Neural cell (in vitro differentiated cells): Measurements from ENCODE around the gene TMEM269. TPM values are rescaled to one million over a fixed set of nuclear protein-coding genes. Genes with fewer than 3 reads are reported as not detected.
A peak's percentile ranks its signal among the peaks of the same experiment; 100 is the strongest.

ENCODE experiments used
- H2AFZ ChIP-seq: fragments of 200-600, 300-800 bp; sonication (generic), shearing (Covaris generic); 2 replicates; pipeline ENCODE4 v1.6.0; 2014; ENCODE audit warnings: low read depth, mild to moderate bottlenecking, antibody characterized with exemption, low read length, moderate library complexity
- H3F3A ChIP-seq: fragments of 200-600 bp; shearing (Covaris generic); 2 replicates; pipeline ENCODE4 v1.6.1; 2016; ENCODE audit warnings: mild to moderate bottlenecking, moderate library complexity, mixed read lengths, antibody characterized with exemption, low read length; ENCODE audit not compliant: insufficient read depth, poor library complexity, severe bottlenecking
- H3K27ac ChIP-seq: fragments of 200-600, 300-800 bp; sonication (generic), shearing (Covaris generic); 2 replicates; pipeline ENCODE4 v1.5.1; 2014; ENCODE audit warnings: mild to moderate bottlenecking, low read length, moderate library complexity
- H3K27me3 ChIP-seq: fragments of 300-800, 200-600 bp; sonication (generic), shearing (Covaris generic); 2 replicates; pipeline ENCODE4 v1.6.0; 2014; ENCODE audit warnings: mild to moderate bottlenecking, low read depth, low read length, moderate library complexity; ENCODE audit not compliant: insufficient read depth
- H3K36me3 ChIP-seq: fragments of 300-800, 200-600 bp; sonication (generic), shearing (Covaris generic); 2 replicates; pipeline ENCODE4 v1.5.1; 2014; ENCODE audit warnings: mild to moderate bottlenecking, antibody characterized with exemption, low read length, moderate library complexity; ENCODE audit not compliant: insufficient read depth
- H3K4me2 ChIP-seq: fragments of 300-800, 200-600 bp; sonication (generic), shearing (Covaris generic); 2 replicates; pipeline ENCODE4 v1.6.0; 2014; ENCODE audit warnings: mild to moderate bottlenecking, low read length
- H3K4me3 ChIP-seq: fragments of 300-800, 200-600 bp; sonication (generic), shearing (Covaris generic); 2 replicates; pipeline ENCODE4 v1.5.1; 2014; ENCODE audit warnings: mild to moderate bottlenecking, low read length, moderate library complexity
- H3K79me2 ChIP-seq: fragments of 200-600 bp; shearing (Covaris generic); replicated peaks from 2 replicates; pipeline ENCODE4 v1.6.0; 2014; ENCODE audit warnings: mild to moderate bottlenecking, low read length, moderate library complexity; ENCODE audit not compliant: insufficient read depth
- H3K9ac ChIP-seq: fragments of 300-800, 200-600 bp; sonication (generic), shearing (Covaris generic); 2 replicates; pipeline ENCODE4 v1.6.1; 2016; ENCODE audit warnings: mild to moderate bottlenecking, low read length, mixed read lengths
- H3K9me2 ChIP-seq: fragments of 200-600 bp; shearing (Covaris generic); 2 replicates; pipeline ENCODE4 v1.6.1; 2016; ENCODE audit warnings: mild to moderate bottlenecking, low read length, mixed read lengths; ENCODE audit not compliant: insufficient read depth
- H3K9me3 ChIP-seq: fragments of 200-600, 300-800 bp; sonication (generic), shearing (Covaris generic); 2 replicates; pipeline ENCODE4 v1.6.1; 2016; ENCODE audit warnings: mild to moderate bottlenecking, mixed run types, low read length, moderate library complexity, mixed read lengths
- H4K20me1 ChIP-seq: fragments of 200-600 bp; shearing (Covaris generic); 2 replicates; pipeline ENCODE4 v1.6.1; 2016; ENCODE audit warnings: mild to moderate bottlenecking, mixed run types; ENCODE audit not compliant: insufficient read depth
- CTCF ChIP-seq: fragments of 450-650 bp; IDR thresholded peaks from 2 replicates; pipeline ENCODE4 v1.5.1; 2014; ENCODE audit warnings: antibody characterized with exemption, mild to moderate bottlenecking, moderate library complexity; ENCODE audit not compliant: poor library complexity, severe bottlenecking
- EP300 ChIP-seq: fragments of 450-650 bp; conservative IDR thresholded peaks from 2 replicates; pipeline ENCODE4 v1.6.1; 2014; ENCODE audit warnings: antibody characterized with exemption, mild to moderate bottlenecking, moderate library complexity; ENCODE audit not compliant: poor library complexity, severe bottlenecking
- EZH2 ChIP-seq: fragments of 200-600, 300-800 bp; shearing (Covaris generic), sonication (generic); IDR thresholded peaks from 2 replicates; pipeline ENCODE4 v1.6.1; 2014; ENCODE audit warnings: antibody characterized with exemption, low read length, borderline replicate concordance, mild to moderate bottlenecking; ENCODE audit not compliant: insufficient read depth, poor library complexity, severe bottlenecking
- MXI1 ChIP-seq: fragments of 450-650 bp; conservative IDR thresholded peaks from 2 replicates; pipeline ENCODE4 v1.6.1; 2014; ENCODE audit warnings: antibody characterized with exemption, mild to moderate bottlenecking; ENCODE audit not compliant: poor library complexity, severe bottlenecking
- POLR2AphosphoS5 ChIP-seq: IDR thresholded peaks from 2 replicates; pipeline ENCODE4 v1.6.1; 2012
- RAD21 ChIP-seq: fragments of 450-650 bp; conservative IDR thresholded peaks from 2 replicates; pipeline ENCODE4 v1.6.1; 2014; ENCODE audit warnings: antibody characterized with exemption, mild to moderate bottlenecking, moderate library complexity
- SMC3 ChIP-seq: fragments of 450-650 bp; conservative IDR thresholded peaks from 2 replicates; pipeline ENCODE4 v1.6.1; 2014; ENCODE audit warnings: antibody characterized with exemption, mild to moderate bottlenecking, moderate library complexity; ENCODE audit not compliant: poor library complexity
- TAF1 ChIP-seq: IDR thresholded peaks from 2 replicates; pipeline ENCODE4 v1.6.1; 2012; ENCODE audit warnings: low read depth
- polyA plus RNA-seq: library from polyadenylated mRNA; depleted of rRNA; stranded (reverse); fragments of >200 nt; gene quantifications from 2 replicates; pipeline ENCODE4 v1.2.3, GENCODE V29; 2014
- TF ChIP-seq, protein P1 (sequence below): IDR thresholded peaks from 2 replicates; pipeline ENCODE4 v1.6.1; 2012; ENCODE audit warnings: borderline replicate concordance

Gene TMEM269
- polyA plus RNA-seq, 1 donor from 2014 or later: 1.1 TPM

DNA sequence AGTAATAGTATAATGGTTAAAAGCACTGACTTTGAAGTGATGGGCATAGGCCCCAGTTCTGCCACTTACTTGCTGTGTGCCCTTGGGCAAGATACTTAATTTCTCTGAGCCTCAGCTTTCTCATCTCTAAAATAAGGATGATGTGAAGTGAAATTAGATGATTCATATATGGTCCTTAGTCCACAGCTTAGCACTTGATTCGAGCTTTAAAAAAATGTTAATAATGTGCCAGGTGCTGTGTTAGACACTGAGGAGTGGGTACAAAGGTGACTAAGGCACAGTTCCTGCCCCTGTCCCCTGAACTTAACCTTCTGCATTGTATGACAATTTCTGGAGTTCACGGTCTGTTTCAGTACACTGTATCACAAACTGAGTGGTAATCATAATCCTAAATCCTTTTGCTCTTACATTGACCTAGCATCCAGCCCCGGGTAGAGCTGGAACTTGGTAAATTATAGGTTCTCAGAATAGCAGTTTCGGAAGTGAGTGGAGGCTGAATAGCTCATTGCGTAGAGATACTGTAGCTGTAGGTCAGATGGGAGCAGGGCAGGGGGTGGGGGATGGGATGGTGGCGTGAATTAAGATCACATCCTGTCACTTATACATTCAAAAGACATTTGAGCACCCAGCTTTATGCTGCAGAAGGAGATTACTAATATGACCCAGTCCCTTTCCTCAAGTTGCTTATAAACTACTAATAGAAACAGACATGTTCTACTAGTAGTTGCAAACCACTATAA is 63.1 kb downstream of the TMEM269 start:
- no peaks in the 10 kb centered on the region for H3K9me3 ChIP-seq
- peaks cover 5% of the 10 kb centered on the region for H3K36me3 ChIP-seq
- peak overlapping the region; percentile 77 for H3K4me3 ChIP-seq
- H3K79me2 ChIP-seq: peaks cover 16% of the 10 kb centered on the region
- TF ChIP-seq EZH2 (no peak), RAD21 (no peak), CTCF (no peak), EP300 (no peak), MXI1 (no peak), POLR2AphosphoS5 (no peak), SMC3 (no peak), TAF1 (no peak)
- TF ChIP-seq, protein P1, sequence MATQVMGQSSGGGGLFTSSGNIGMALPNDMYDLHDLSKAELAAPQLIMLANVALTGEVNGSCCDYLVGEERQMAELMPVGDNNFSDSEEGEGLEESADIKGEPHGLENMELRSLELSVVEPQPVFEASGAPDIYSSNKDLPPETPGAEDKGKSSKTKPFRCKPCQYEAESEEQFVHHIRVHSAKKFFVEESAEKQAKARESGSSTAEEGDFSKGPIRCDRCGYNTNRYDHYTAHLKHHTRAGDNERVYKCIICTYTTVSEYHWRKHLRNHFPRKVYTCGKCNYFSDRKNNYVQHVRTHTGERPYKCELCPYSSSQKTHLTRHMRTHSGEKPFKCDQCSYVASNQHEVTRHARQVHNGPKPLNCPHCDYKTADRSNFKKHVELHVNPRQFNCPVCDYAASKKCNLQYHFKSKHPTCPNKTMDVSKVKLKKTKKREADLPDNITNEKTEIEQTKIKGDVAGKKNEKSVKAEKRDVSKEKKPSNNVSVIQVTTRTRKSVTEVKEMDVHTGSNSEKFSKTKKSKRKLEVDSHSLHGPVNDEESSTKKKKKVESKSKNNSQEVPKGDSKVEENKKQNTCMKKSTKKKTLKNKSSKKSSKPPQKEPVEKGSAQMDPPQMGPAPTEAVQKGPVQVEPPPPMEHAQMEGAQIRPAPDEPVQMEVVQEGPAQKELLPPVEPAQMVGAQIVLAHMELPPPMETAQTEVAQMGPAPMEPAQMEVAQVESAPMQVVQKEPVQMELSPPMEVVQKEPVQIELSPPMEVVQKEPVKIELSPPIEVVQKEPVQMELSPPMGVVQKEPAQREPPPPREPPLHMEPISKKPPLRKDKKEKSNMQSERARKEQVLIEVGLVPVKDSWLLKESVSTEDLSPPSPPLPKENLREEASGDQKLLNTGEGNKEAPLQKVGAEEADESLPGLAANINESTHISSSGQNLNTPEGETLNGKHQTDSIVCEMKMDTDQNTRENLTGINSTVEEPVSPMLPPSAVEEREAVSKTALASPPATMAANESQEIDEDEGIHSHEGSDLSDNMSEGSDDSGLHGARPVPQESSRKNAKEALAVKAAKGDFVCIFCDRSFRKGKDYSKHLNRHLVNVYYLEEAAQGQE: no peak
- no peak overlapping the region for H3K27ac ChIP-seq
- no peaks in the 10 kb centered on the region for H3K9me2 ChIP-seq
- H3K27me3 ChIP-seq: no peaks in the 10 kb centered on the region
- peak overlapping the region; percentile 86 for H3K4me2 ChIP-seq
- no peak overlapping the region for H3K9ac ChIP-seq
- no peak overlapping the region for H2AFZ ChIP-seq
- no peaks in the 10 kb centered on the region for H4K20me1 ChIP-seq
- no peaks in the 10 kb centered on the region for H3F3A ChIP-seq

DNA sequence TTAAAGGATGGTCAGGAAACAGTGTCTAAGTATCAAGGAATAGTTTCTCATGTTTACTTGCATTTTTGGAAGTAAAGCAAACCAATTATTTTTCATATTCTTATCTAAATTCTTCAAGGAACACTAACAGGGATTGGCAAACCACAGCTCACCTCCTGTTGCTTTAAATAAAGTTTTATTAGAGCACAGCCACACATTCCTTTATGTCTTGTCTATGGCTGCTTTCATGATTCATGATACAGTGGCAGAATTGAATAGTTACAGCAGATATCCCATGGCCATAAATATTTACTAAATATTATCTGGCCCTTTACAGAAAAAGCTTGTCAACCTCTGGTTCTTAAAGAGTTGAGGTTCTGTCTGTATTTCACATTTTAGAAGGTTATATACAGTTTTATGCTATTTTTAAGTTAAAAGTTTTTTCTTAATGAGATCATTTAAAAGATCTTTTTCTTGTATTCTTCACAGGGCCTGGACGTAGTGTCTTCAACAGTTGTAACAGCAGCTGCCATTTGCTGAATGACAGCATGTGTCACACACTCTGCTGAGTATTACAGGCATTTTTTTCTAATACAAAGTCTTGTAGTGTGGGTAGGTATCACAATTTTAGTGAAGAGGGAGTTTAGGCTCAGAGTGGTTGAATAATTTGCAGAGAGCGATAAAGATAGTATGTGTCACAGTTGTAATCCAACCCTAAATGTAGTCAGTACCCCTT is 64.2 kb downstream of the TMEM269 start:
- no peak overlapping the region for H3K4me2 ChIP-seq

More for the DNA sequence above, 64.2 kb downstream of the TMEM269 start:
- TF ChIP-seq SMC3: no peak
- no peak for TF ChIP-seq EZH2
- no peak for TF ChIP-seq RAD21
- TF ChIP-seq, protein P1: no peak
- no peak for TF ChIP-seq POLR2AphosphoS5
- TF ChIP-seq EP300: no peak
- TF ChIP-seq CTCF: no peak
- TF ChIP-seq TAF1: no peak
- TF ChIP-seq MXI1: no peak
- Histone ChIP-seq H3K4me3 (no peak overlapping the region), H4K20me1 (no peaks in the 10 kb centered on the region), H3K9me3 (no peaks in the 10 kb centered on the region), H3K79me2 (peaks cover 16% of the 10 kb centered on the region), H3K9me2 (no peaks in the 10 kb centered on the region), H3K9ac (no peak overlapping the region), H3F3A (no peaks in the 10 kb centered on the region), H3K27ac (no peak overlapping the region), H3K36me3 (peaks cover 5% of the 10 kb centered on the region), H3K27me3 (no peaks in the 10 kb centered on the region), H2AFZ (no peak overlapping the region)
